GOT3 (cell line): ENCODE data around the gene C6orf163.

Source experiments
- DNase-seq: peaks from one replicate; lab custom pipeline; 2025; ENCODE audit warnings: mixed read lengths; lab: John Stamatoyannopoulos, UW

Gene C6orf163

GRCh38 chr6:87357479-87358196, 13.0 kb downstream of the C6orf163 start:
- no peak for DNase-seq

GRCh38 chr6:87364602-87365252, 20.1 kb downstream of the C6orf163 start:
- DNase-seq = no peak

GRCh38 chr6:87366072-87366827, 21.6 kb downstream of the C6orf163 start:
- no peak for DNase-seq

DNA sequence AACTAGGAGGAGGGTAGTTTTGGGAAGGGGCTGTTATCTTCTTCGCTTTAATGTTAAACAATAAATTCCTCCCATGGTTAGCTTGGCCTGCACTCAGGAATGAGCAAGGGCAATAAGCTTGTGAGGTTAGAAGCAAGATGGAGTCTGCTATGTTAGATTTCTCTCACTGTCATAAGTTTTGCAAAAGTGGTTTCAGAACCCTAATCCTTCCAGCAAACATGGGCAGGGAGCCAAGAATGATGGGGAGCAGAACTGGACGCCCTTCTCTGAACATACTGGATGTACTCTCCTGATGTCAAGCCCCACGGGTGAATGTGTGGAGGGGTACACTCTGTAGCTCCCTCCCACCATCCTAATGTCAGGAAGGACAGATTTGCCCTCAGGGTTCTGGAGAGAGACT, 22.3 kb downstream of the C6orf163 start:
- DNase-seq = no peak

GRCh38 chr6:87373377-87373776, 28.8 kb downstream of the C6orf163 start:
- DNase-seq = no peak

GRCh38 chr6:87375315-87375714, 30.7 kb downstream of the C6orf163 start:
- DNase-seq = no peak

- DNase-seq = no peak
These were observed 32.0 kb downstream of the C6orf163 start for GRCh38 chr6:87376643-87377042.

GRCh38 chr6:87378947-87379346, 34.3 kb downstream of the C6orf163 start:
- no peak for DNase-seq

DNA sequence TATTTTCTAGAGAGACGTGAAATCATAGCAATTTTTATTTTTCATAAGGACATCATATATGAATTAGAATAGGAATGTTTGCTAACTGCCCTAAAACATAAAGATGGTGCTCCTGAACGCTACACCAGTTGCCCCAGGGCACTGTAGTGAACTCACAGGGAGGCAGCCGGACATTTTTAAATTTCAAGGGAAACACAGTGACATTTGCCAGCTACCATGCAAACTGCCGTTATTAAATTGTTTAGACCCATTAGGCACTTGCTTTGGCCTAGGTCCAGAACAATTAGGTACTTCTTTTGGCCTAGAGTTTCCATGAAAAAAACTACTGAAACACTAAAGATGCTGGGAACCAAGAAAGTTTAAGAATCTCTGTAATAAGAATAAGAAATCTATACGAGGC, 38.2 kb downstream of the C6orf163 start:
- DNase-seq = no peak

DNA sequence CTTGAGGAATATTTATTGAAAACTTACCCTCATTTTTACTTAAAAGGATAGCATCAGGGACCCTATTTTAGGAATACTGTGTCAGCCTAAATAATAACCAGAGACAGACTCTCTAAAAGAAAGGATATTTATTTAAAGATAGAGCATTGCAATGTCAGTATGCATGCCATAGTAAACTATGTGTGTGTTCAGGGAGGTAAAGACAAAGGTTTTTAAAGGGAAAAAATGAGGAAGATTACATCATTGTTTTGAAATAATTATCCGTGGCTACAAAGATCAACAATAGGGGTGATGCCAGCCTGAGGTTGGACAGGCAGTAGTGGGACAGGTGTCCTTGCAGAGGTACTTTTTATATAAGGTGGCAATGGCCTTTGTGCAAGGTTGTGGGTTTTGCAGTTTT, 39.4 kb downstream of the C6orf163 start:
- no peak for DNase-seq

GRCh38 chr6:87384449-87384848, 39.8 kb downstream of the C6orf163 start:
- DNase-seq = no peak

DNA sequence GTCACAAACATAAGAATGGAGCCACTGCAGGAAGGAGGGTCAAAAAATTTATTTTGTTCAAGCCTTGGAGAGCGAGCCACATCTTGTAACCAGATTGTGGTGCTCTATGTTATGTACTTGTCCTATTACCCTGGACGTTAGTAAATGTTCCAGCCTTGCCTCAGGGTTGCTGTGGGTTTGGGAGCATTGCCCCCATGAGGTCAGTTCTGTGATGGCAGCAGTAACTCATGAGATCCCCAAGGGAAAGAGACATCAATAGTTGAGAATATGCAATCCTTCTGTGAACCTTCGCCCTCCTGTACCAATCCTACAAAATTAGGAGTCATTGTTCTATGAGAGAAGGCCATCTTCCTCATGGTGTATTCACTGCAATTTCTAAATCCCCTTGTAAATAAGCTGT, 46.7 kb downstream of the C6orf163 start:
- no peak for DNase-seq

GRCh38 chr6:87393026-87393622, 48.5 kb downstream of the C6orf163 start:
- no peak for DNase-seq

DNA sequence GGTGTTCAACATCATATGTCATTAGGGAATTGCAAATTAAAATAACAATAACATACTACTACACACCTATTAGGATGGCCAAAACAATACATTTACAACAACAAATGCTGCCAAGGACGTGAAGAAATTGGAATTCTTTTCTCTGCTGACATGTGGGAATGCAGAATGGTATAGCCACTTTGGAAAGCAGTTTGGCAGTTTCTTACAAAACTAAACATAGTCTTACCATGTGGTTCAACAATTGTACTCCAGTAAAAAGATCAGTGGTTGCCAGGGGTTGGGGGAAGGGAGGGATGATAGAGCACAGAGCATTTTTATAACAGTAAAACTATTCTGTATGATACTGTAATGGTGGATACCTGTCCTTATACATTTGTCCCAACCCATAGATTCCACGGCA, 50.8 kb downstream of the C6orf163 start:
- no peak for DNase-seq

GRCh38 chr6:87396595-87397392, 52.2 kb downstream of the C6orf163 start:
- DNase-seq = no peak

DNA sequence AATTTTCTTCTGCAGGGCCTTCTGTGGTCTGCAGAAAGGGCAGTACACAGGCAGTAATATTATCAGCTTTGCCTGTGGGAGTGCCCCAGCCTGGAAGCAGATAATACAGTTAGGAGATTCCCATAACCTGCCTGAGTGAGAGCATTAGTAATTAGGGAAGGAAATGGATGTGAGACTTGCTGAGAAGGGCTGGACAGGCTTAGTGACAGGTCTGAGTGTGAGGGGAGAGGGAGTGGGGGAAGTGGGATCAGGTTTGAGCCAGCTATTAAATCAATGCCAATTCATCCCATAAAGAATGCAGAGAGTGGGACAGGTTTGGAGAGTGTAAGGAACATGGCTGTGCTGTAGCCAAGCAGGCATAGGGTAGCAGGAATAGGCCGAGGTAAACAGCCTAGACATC, 53.0 kb downstream of the C6orf163 start:
- DNase-seq = no peak

- no peak for DNase-seq
These were observed 57.2 kb downstream of the C6orf163 start for GRCh38 chr6:87401832-87402231.

DNA sequence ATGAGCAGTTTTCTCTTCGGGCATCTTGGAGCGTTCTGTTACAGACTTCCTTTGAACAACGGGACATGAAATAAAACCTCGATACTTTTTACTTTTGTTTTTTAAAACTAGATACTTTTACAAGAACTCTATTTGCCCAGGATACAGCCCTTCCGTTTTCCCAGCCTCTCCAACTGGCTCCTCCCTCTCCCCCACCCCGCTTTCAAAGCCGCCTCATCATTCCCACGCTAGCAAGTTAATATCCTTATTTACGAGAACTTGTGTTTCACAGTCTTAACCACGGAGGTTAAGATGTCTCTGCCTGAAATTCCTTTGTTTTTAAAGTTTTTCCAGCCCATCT, 62.9 kb downstream of the C6orf163 start:
- DNase-seq = no peak

GRCh38 chr6:87407901-87408720, 63.5 kb downstream of the C6orf163 start, which contains the start of gene CFAP206:
CFAP206 (plus strand) TSS chr6:87407972; CDS start chr6:87409840, 1,868 bp downstream.
- DNase-seq = peak; percentile 67

GRCh38 chr6:87408721-87409155, 64.1 kb downstream of the C6orf163 start:
- no peak for DNase-seq
